HEK293T (cell line): ENCODE results near the gene C1orf52.

Source experiments
- BHLHE40 ChIP-seq: fragments of 450-650 bp; IDR thresholded peaks from 2 replicates; pipeline ENCODE4 v1.6.1; 2016; ENCODE audit warnings: mild to moderate bottlenecking, moderate library complexity, borderline replicate concordance
- ELF4 ChIP-seq: fragments of 450-650 bp; IDR thresholded peaks from 2 replicates; pipeline ENCODE4 v1.6.1; 2017; ENCODE audit warnings: antibody characterized with exemption
- L3MBTL2 ChIP-seq: fragments of 450-650 bp; conservative IDR thresholded peaks from 2 replicates; pipeline ENCODE4 v1.6.1; 2016; ENCODE audit warnings: mild to moderate bottlenecking
- SP1 ChIP-seq: fragments of 450-650 bp; IDR thresholded peaks from 2 replicates; pipeline ENCODE4 v1.6.1; 2017
- ZNF384 ChIP-seq: fragments of 450-650 bp; IDR thresholded peaks from 2 replicates; pipeline ENCODE4 v1.6.1; 2016
- TF ChIP-seq, protein P1 (sequence below): fragments of 450-650 bp; IDR thresholded peaks from 2 replicates; pipeline ENCODE4 v1.6.1; 2016

DNA sequence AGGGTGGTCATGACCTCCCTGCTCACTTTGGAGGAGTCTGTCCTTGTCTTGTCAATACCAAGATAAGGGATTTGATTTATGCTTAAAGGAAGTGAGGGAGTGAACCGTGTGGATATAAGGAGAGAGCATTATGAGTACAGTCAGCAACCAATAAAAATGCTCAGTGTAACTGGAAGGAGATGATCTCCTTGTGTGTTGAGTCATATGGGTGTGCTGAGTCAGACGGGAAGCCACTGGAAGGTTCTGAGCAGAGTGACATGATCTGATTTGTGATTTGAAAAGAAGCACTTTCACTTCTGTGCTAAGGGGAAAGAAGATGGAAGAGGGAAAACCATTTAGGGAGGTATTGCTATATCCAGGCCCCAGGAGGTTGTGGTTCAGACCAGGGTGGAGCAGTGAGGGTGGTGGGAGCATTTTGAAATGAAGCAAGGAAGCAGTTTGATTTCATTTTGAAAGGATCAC lies 19.4 kb upstream of the C1orf52 start:
- no peak for TF ChIP-seq SP1
- no peak for TF ChIP-seq L3MBTL2
- no peak for TF ChIP-seq BHLHE40
- TF ChIP-seq, protein P1, sequence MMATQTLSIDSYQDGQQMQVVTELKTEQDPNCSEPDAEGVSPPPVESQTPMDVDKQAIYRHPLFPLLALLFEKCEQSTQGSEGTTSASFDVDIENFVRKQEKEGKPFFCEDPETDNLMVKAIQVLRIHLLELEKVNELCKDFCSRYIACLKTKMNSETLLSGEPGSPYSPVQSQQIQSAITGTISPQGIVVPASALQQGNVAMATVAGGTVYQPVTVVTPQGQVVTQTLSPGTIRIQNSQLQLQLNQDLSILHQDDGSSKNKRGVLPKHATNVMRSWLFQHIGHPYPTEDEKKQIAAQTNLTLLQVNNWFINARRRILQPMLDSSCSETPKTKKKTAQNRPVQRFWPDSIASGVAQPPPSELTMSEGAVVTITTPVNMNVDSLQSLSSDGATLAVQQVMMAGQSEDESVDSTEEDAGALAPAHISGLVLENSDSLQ, result peak; percentile 70
- TF ChIP-seq ELF4, result no peak
- TF ChIP-seq ZNF384, result no peak
